ENCODE measurements around the gene ARHGAP26. TPM values are rescaled to one million over a fixed set of nuclear protein-coding genes. Genes with fewer than 3 reads are reported as not detected.

Gene ARHGAP26
- total and polyA plus RNA-seq, 2 experiments from 2014 or later: 9.5 to 16.8 TPM

DNA sequence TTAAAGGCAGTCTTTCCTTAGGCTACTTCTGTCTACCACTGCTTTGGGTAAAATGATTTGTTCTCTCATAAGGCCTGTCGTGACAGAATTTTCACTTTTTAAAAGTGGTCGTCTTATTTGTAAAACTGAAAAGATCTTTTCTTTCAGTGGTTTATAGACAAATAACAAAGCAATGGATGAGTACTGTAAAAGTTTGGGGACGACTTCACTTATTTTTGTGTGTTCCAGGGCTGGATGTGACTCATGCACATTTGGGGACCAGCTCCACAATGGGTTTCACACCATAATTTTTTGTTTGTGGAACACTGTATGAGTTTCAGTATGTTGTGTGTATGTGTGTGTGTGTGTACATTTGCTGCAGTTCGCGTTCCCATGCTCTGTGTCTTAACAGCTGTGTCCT is 53.6 kb downstream of the ARHGAP26 start:
- no peak overlapping the region for H3K4me3 Mint-ChIP-seq
- ATAC-seq: no peak
- no peaks in the 10 kb centered on the region for H3K36me3 Mint-ChIP-seq (ENCODE audit: low read depth)
- Histone ChIP-seq H4K20me1 (replicated peaks; ENCODE audit: insufficient read depth) (no peaks in the 10 kb centered on the region; the same call in none of the 2 replicates), H3F3A (replicated peaks; ENCODE audit: low read depth) (no peaks in the 10 kb centered on the region), H2AFZ (no peak overlapping the region), H3K4me3 (no peak overlapping the region), H3K36me3 (ENCODE audit: insufficient read depth) (no peaks in the 10 kb centered on the region), H3K27ac (ENCODE audit: low read depth) (no peak overlapping the region), H3K27me3 (ENCODE audit: insufficient read depth) (no peaks in the 10 kb centered on the region), H3K79me2 (replicated peaks; ENCODE audit: insufficient read depth) (peaks cover 21% of the 10 kb centered on the region; the same call in 1 of the 2 replicates), H3K9me2 (ENCODE audit: insufficient read depth) (peaks cover 8% of the 10 kb centered on the region; the same call in 1 of the 2 replicates), H3K4me2 (no peak overlapping the region), H3K4me1 (ENCODE audit: insufficient read depth) (peaks cover 46% of the 10 kb centered on the region)
- no peak for TF ChIP-seq STAT1 (IDR thresholded peaks at IDR 0.05; ENCODE audit: unreplicated experiment)
- no peak for TF ChIP-seq JUNB (IDR thresholded peaks at IDR 0.05; ENCODE audit: unreplicated experiment)
- TF ChIP-seq, protein P1, sequence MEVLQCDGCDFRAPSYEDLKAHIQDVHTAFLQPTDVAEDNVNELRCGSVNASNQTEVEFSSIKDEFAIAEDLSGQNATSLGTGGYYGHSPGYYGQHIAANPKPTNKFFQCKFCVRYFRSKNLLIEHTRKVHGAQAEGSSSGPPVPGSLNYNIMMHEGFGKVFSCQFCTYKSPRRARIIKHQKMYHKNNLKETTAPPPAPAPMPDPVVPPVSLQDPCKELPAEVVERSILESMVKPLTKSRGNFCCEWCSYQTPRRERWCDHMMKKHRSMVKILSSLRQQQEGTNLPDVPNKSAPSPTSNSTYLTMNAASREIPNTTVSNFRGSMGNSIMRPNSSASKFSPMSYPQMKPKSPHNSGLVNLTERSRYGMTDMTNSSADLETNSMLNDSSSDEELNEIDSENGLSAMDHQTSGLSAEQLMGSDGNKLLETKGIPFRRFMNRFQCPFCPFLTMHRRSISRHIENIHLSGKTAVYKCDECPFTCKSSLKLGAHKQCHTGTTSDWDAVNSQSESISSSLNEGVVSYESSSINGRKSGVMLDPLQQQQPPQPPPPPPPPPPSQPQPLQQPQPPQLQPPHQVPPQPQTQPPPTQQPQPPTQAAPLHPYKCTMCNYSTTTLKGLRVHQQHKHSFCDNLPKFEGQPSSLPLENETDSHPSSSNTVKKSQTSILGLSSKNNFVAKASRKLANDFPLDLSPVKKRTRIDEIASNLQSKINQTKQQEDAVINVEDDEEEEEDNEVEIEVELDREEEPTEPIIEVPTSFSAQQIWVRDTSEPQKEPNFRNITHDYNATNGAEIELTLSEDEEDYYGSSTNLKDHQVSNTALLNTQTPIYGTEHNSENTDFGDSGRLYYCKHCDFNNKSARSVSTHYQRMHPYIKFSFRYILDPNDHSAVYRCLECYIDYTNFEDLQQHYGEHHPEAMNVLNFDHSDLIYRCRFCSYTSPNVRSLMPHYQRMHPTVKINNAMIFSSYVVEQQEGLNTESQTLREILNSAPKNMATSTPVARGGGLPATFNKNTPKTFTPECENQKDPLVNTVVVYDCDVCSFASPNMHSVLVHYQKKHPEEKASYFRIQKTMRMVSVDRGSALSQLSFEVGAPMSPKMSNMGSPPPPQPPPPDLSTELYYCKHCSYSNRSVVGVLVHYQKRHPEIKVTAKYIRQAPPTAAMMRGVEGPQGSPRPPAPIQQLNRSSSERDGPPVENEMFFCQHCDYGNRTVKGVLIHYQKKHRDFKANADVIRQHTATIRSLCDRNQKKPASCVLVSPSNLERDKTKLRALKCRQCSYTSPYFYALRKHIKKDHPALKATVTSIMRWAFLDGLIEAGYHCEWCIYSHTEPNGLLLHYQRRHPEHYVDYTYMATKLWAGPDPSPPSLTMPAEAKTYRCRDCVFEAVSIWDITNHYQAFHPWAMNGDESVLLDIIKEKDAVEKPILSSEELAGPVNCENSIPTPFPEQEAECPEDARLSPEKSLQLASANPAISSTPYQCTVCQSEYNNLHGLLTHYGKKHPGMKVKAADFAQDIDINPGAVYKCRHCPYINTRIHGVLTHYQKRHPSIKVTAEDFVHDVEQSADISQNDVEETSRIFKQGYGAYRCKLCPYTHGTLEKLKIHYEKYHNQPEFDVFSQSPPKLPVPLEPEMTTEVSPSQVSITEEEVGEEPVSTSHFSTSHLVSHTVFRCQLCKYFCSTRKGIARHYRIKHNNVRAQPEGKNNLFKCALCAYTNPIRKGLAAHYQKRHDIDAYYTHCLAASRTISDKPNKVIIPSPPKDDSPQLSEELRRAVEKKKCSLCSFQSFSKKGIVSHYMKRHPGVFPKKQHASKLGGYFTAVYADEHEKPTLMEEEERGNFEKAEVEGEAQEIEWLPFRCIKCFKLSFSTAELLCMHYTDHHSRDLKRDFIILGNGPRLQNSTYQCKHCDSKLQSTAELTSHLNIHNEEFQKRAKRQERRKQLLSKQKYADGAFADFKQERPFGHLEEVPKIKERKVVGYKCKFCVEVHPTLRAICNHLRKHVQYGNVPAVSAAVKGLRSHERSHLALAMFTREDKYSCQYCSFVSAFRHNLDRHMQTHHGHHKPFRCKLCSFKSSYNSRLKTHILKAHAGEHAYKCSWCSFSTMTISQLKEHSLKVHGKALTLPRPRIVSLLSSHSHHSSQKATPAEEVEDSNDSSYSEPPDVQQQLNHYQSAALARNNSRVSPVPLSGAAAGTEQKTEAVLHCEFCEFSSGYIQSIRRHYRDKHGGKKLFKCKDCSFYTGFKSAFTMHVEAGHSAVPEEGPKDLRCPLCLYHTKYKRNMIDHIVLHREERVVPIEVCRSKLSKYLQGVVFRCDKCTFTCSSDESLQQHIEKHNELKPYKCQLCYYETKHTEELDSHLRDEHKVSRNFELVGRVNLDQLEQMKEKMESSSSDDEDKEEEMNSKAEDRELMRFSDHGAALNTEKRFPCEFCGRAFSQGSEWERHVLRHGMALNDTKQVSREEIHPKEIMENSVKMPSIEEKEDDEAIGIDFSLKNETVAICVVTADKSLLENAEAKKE (CRISPR knock-in tag; IDR thresholded peaks at IDR 0.05): no peak
- TF ChIP-seq, protein P2, sequence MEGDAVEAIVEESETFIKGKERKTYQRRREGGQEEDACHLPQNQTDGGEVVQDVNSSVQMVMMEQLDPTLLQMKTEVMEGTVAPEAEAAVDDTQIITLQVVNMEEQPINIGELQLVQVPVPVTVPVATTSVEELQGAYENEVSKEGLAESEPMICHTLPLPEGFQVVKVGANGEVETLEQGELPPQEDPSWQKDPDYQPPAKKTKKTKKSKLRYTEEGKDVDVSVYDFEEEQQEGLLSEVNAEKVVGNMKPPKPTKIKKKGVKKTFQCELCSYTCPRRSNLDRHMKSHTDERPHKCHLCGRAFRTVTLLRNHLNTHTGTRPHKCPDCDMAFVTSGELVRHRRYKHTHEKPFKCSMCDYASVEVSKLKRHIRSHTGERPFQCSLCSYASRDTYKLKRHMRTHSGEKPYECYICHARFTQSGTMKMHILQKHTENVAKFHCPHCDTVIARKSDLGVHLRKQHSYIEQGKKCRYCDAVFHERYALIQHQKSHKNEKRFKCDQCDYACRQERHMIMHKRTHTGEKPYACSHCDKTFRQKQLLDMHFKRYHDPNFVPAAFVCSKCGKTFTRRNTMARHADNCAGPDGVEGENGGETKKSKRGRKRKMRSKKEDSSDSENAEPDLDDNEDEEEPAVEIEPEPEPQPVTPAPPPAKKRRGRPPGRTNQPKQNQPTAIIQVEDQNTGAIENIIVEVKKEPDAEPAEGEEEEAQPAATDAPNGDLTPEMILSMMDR (conservative IDR thresholded peaks at IDR 0.05; ENCODE audit: low read depth in 2 of 2): no peak
- no peak for TF ChIP-seq NANOG (IDR thresholded peaks at IDR 0.05; ENCODE audit: borderline replicate concordance)
- TF ChIP-seq, protein P3, sequence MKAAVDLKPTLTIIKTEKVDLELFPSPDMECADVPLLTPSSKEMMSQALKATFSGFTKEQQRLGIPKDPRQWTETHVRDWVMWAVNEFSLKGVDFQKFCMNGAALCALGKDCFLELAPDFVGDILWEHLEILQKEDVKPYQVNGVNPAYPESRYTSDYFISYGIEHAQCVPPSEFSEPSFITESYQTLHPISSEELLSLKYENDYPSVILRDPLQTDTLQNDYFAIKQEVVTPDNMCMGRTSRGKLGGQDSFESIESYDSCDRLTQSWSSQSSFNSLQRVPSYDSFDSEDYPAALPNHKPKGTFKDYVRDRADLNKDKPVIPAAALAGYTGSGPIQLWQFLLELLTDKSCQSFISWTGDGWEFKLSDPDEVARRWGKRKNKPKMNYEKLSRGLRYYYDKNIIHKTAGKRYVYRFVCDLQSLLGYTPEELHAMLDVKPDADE (IDR thresholded peaks at IDR 0.05): no peak
- no peak for TF ChIP-seq ZNF114 (CRISPR knock-in tag; IDR thresholded peaks at IDR 0.05)
- no peak for TF ChIP-seq POLR2AphosphoS5 (IDR thresholded peaks at IDR 0.05; ENCODE audit: low read depth)
- TF ChIP-seq, protein P4, sequence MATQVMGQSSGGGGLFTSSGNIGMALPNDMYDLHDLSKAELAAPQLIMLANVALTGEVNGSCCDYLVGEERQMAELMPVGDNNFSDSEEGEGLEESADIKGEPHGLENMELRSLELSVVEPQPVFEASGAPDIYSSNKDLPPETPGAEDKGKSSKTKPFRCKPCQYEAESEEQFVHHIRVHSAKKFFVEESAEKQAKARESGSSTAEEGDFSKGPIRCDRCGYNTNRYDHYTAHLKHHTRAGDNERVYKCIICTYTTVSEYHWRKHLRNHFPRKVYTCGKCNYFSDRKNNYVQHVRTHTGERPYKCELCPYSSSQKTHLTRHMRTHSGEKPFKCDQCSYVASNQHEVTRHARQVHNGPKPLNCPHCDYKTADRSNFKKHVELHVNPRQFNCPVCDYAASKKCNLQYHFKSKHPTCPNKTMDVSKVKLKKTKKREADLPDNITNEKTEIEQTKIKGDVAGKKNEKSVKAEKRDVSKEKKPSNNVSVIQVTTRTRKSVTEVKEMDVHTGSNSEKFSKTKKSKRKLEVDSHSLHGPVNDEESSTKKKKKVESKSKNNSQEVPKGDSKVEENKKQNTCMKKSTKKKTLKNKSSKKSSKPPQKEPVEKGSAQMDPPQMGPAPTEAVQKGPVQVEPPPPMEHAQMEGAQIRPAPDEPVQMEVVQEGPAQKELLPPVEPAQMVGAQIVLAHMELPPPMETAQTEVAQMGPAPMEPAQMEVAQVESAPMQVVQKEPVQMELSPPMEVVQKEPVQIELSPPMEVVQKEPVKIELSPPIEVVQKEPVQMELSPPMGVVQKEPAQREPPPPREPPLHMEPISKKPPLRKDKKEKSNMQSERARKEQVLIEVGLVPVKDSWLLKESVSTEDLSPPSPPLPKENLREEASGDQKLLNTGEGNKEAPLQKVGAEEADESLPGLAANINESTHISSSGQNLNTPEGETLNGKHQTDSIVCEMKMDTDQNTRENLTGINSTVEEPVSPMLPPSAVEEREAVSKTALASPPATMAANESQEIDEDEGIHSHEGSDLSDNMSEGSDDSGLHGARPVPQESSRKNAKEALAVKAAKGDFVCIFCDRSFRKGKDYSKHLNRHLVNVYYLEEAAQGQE (IDR thresholded peaks at IDR 0.05; ENCODE audit: unreplicated experiment): no peak
- no peak for TF ChIP-seq CREB1 (CRISPR knock-in tag; IDR thresholded peaks at IDR 0.05; ENCODE audit: low read depth)
- no peak for TF ChIP-seq ZNF331 (CRISPR knock-in tag; IDR thresholded peaks at IDR 0.05; ENCODE audit: low read depth)
- no peak for TF ChIP-seq EZH2phosphoT487 (IDR thresholded peaks at IDR 0.05; ENCODE audit: unreplicated experiment)
- TF ChIP-seq EZH2 (IDR thresholded peaks at IDR 0.05; ENCODE audit: low read depth, unreplicated experiment): no peak
- no peaks in the 10 kb centered on the region for H3K9me3 Mint-ChIP-seq
- no peaks in the 10 kb centered on the region for H3K27me3 Mint-ChIP-seq (ENCODE audit: insufficient read depth, low read depth, poor library complexity)
- no peak overlapping the region for H3K27ac Mint-ChIP-seq
- DNase-seq (ENCODE audit: low spot score): no peak
- H3K4me1 Mint-ChIP-seq: peaks cover 45% of the 10 kb centered on the region

Measured in GM23338 (cell line).